NCI-H2029 (cell line): ENCODE data around the gene CUX1.
"Not testable (repeated sequence)": the region's sequence is repeated elsewhere in the genome, so short reads cannot be mapped to it uniquely, and the experiment has no call there.

Experiments used
- DNase-seq: peaks from one replicate; lab custom pipeline; 2025; lab: John Stamatoyannopoulos, UW

The CUX1 gene

GRCh38 chr7:101854084-101854865 lies 36.8 kb downstream of the CUX1 start:
- DNase-seq: no peak

GRCh38 chr7:101856473-101857357 lies 39.3 kb downstream of the CUX1 start:
- peak; percentile 98 for DNase-seq

- no peak for DNase-seq
Measured at GRCh38 chr7:101857358-101857811, 40.0 kb downstream of the CUX1 start.

- no peak for DNase-seq
Measured at GRCh38 chr7:101858437-101859385, 41.3 kb downstream of the CUX1 start.

- DNase-seq: no peak
Measured at GRCh38 chr7:101859411-101860106, 42.1 kb downstream of the CUX1 start.

GRCh38 chr7:101860316-101861217 lies 43.1 kb downstream of the CUX1 start:
- no peak for DNase-seq

GRCh38 chr7:101861218-101861775 lies 43.9 kb downstream of the CUX1 start:
- no peak for DNase-seq

- peak; percentile 29 for DNase-seq
Measured at GRCh38 chr7:101862280-101863220, 45.1 kb downstream of the CUX1 start.

GRCh38 chr7:101863598-101863997 lies 46.2 kb downstream of the CUX1 start:
- no peak for DNase-seq

- DNase-seq: no peak
Measured at GRCh38 chr7:101864039-101864438, 46.6 kb downstream of the CUX1 start.

- DNase-seq: no peak
Measured at GRCh38 chr7:101865031-101865430, 47.6 kb downstream of the CUX1 start.

GRCh38 chr7:101865455-101865854 lies 48.0 kb downstream of the CUX1 start:
- no peak for DNase-seq

- DNase-seq: no peak
Measured at GRCh38 chr7:101866328-101866727, 48.9 kb downstream of the CUX1 start.

- DNase-seq: no peak
Measured at GRCh38 chr7:101867265-101867664, 49.8 kb downstream of the CUX1 start.

GRCh38 chr7:101867681-101868080 lies 50.3 kb downstream of the CUX1 start:
- DNase-seq: not testable (repeated sequence)

- no peak for DNase-seq
Measured at GRCh38 chr7:101868191-101868950, 50.9 kb downstream of the CUX1 start.

GRCh38 chr7:101869026-101869900 lies 51.8 kb downstream of the CUX1 start:
- DNase-seq: no peak
